HCT116 (cell line): Measurements from ENCODE around the gene ASCL2. TPM values are rescaled to one million over a fixed set of nuclear protein-coding genes. Genes with fewer than 3 reads are reported as not detected.

Experiments used
- ATAC-seq: fragments of 200-7000 bp; cut with Tn5 transposase; 2 replicates; pipeline ENCODE4 v1.9.1; 2020; ENCODE audit warnings: mild to moderate bottlenecking, moderate library complexity
- BruUV-seq: library from RNA; stranded (reverse); fragments of 400-500 nt; replicated peaks from 2 replicates; lab custom pipeline; 2021; lab: Mats Ljungman, UMichigan
- CTCF ChIA-PET: fragments of 300-600 bp; sonication (Branson Sonifier 250); formaldehyde crosslinking; loops from one replicate; lab custom pipeline; 2021; ENCODE audit warnings: antibody characterized with exemption; lab: Charles Lee
- POLR2A ChIA-PET: fragments of 300-600, 350-600 bp; sonication (Branson Sonifier 250); formaldehyde crosslinking; loops from one replicate; lab custom pipeline; 2021; ENCODE audit warnings: antibody characterized with exemption; lab: Charles Lee
- RAD21 ChIA-PET, 2 experiments: fragments of 300-600 bp; sonication (Branson Sonifier 250); formaldehyde crosslinking; loops; one replicate each; lab custom pipeline; 2023; ENCODE audit warnings: low total read pairs in 2 of 2; ENCODE audit not compliant: uncharacterized antibody in 2 of 2, unreplicated experiment in 2 of 2, low non-redundant PET in 1 of 2; lab: Charles Lee
- DNase-seq: peaks from one replicate; pipeline ENCODE4 v3.0.0-alpha.2; 2010; ENCODE audit warnings: low read depth, low spot score
- H2AFZ ChIP-seq: fragments of 200-600 bp; shearing (Covaris generic), sonication (generic); 2 replicates; pipeline ENCODE4 v1.6.1; 2017; ENCODE audit warnings: low read depth, mixed run types, mixed read lengths, antibody characterized with exemption, low read length; ENCODE audit not compliant: poor library complexity, severe bottlenecking
- H3K27ac ChIP-seq: 2 replicates; pipeline ENCODE4 v1.5.1; 2012; ENCODE audit warnings: low read depth, low read length
- H3K27me3 ChIP-seq: fragments of 200-600 bp; sonication (generic); 2 replicates; pipeline ENCODE4 v1.6.1; 2016; ENCODE audit warnings: mixed run types, low read length, mixed read lengths; ENCODE audit not compliant: insufficient read depth
- H3K36me3 ChIP-seq, 2 experiments: fragments of 200-500 bp in 1 of 2; fragments of 200-600 bp in 1 of 2; sonication (Bioruptor generic) in 1 of 2; sonication (generic) in 1 of 2; 2 replicates each; pipeline versions ENCODE4 v1.5.1 to v1.6.1; 2014 to 2016; ENCODE audit warnings: low read length in 2 of 2, inconsistent platforms in 1 of 2, mixed read lengths in 1 of 2, mixed run types in 1 of 2; ENCODE audit not compliant: insufficient read depth in 2 of 2, control insufficient read depth in 1 of 2
- H3K4me1 ChIP-seq, 2 experiments: fragments of 200-600 bp in 1 of 2; sonication (generic) in 1 of 2; 2 replicates each; pipeline versions ENCODE4 v1.5.1 to v1.6.1; 2012 to 2017; ENCODE audit warnings: low read length in 2 of 2, inconsistent platforms in 1 of 2, mild to moderate bottlenecking in 1 of 2, mixed read lengths in 1 of 2, mixed run types in 1 of 2, moderate library complexity in 1 of 2; ENCODE audit not compliant: insufficient read depth in 2 of 2, control insufficient read depth in 1 of 2
- H3K4me2 ChIP-seq: fragments of 200-600 bp; sonication (generic); 2 replicates; pipeline ENCODE4 v1.6.1; 2017; ENCODE audit warnings: mixed run types, low read length, mixed read lengths
- H3K4me3 ChIP-seq, 2 experiments: fragments of 200-600 bp in 1 of 2; sonication (generic) in 1 of 2; replicated peaks in 1 of 2; 2 replicates each; pipeline ENCODE4 v1.5.1; 2011 to 2016; ENCODE audit warnings: low read length in 2 of 2, control low read depth in 1 of 2, low read depth in 1 of 2, mild to moderate bottlenecking in 1 of 2, mixed read lengths in 1 of 2, mixed run types in 1 of 2
- H3K79me2 ChIP-seq: fragments of 200-600 bp; sonication (generic); 2 replicates; pipeline ENCODE4 v1.6.1; 2017; ENCODE audit warnings: mild to moderate bottlenecking, mixed run types, low read length, moderate library complexity, mixed read lengths; ENCODE audit not compliant: insufficient read depth
- H3K9ac ChIP-seq: fragments of 200-600 bp; sonication (generic); 2 replicates; pipeline ENCODE4 v1.6.1; 2016; ENCODE audit warnings: low read length, mixed read lengths
- H3K9me2 ChIP-seq: fragments of 200-600 bp; sonication (generic), shearing (Covaris generic); 2 replicates; pipeline ENCODE4 v1.6.1; 2017; ENCODE audit warnings: mixed run types, mild to moderate bottlenecking, moderate library complexity; ENCODE audit not compliant: insufficient read depth
- H3K9me3 ChIP-seq, 2 experiments: fragments of 200-500 bp in 1 of 2; fragments of 200-600 bp in 1 of 2; sonication (Bioruptor generic) in 1 of 2; sonication (generic) in 1 of 2; 2 replicates each; pipeline ENCODE4 v1.6.1; 2014 to 2017; ENCODE audit warnings: low read length in 2 of 2, mixed read lengths in 2 of 2, inconsistent platforms in 1 of 2, low read depth in 1 of 2, mild to moderate bottlenecking in 1 of 2, mixed run types in 1 of 2, moderate library complexity in 1 of 2; ENCODE audit not compliant: control insufficient read depth in 1 of 2, insufficient read depth in 1 of 2
- H4K20me1 ChIP-seq: fragments of 200-600 bp; sonication (generic), shearing (Covaris generic); 2 replicates; pipeline ENCODE4 v1.6.1; 2017; ENCODE audit warnings: mixed run types, mild to moderate bottlenecking, moderate library complexity; ENCODE audit not compliant: insufficient read depth
- CBX3 ChIP-seq: IDR thresholded peaks from 2 replicates; pipeline ENCODE4 v1.6.1; 2012; ENCODE audit warnings: low read depth
- EGR1 ChIP-seq: IDR thresholded peaks from 2 replicates; pipeline ENCODE4 v1.6.1; 2012; ENCODE audit warnings: low read depth
- POLR2A ChIP-seq: IDR thresholded peaks from 2 replicates; pipeline ENCODE4 v1.7.0; 2011; ENCODE audit warnings: borderline replicate concordance; ENCODE audit not compliant: insufficient read depth, insufficient read length; ENCODE audit errors: extremely low read depth
- TCF7L2 ChIP-seq: IDR thresholded peaks from 2 replicates; pipeline ENCODE4 v1.7.0; 2011; ENCODE audit warnings: borderline replicate concordance, inconsistent platforms; ENCODE audit not compliant: insufficient read depth, insufficient read length; ENCODE audit errors: extremely low read depth
- YY1 ChIP-seq: IDR thresholded peaks from 2 replicates; pipeline ENCODE4 v1.6.1; 2011; ENCODE audit warnings: low read length, low read depth, moderate library complexity, mild to moderate bottlenecking; ENCODE audit not compliant: insufficient replicate concordance; ENCODE audit errors: extremely low read depth
- ZNF274 ChIP-seq: fragments of 200-500 bp; sonication (Bioruptor generic); IDR thresholded peaks from 2 replicates; pipeline ENCODE4 v1.6.1; 2014; ENCODE audit warnings: mild to moderate bottlenecking, low read depth, low read length, inconsistent platforms
- intact Hi-C: fragments of 100-400 bp; cut with micrococcal nuclease; formaldehyde crosslinking; loops from 2 replicates; pipeline ENCODE4 v1.10.0; 2022
- total RNA-seq: library from RNA; stranded (reverse); gene quantifications from one replicate; pipeline ENCODE4 v1.2.1, GENCODE V29; 2021; ENCODE audit not compliant: unreplicated experiment
- TF ChIP-seq, protein P1 (sequence below): IDR thresholded peaks from 2 replicates; pipeline ENCODE4 v1.6.1; 2011; ENCODE audit warnings: mild to moderate bottlenecking, low read length, moderate library complexity; ENCODE audit not compliant: insufficient replicate concordance; ENCODE audit errors: extremely low read depth

ASCL2 gene
- total RNA-seq, 1 experiment from 2014 or later: not detected

DNA sequence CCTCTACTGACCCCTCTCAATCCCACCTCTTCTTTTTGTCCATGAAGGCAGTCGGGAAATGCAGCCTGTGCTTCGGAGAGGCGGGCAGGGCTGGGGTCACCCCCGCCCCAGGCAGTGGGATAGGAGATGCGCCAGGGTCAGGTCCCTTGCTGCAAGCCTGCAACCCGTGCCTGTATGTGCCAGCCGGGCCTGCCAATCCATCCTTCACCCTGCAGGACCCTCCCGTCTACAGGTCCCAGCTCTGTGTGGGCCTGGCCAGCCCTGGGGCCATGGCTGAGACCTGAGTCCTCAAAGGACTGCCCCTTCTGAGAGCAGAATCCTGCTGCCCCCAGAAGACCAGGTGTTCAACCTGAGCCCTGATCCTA lies 10.9 kb downstream of the ASCL2 start:
- H3K4me1 ChIP-seq: peaks cover 0 to 3% of the 10 kb centered on the region in 2 experiments; a peak in 1 of 4 replicates
- ATAC-seq (no peak), DNase-seq (no peak)
- H4K20me1 ChIP-seq: no peaks in the 10 kb centered on the region
- H3K4me3 ChIP-seq: no peak overlapping the region
- no peaks in the 10 kb centered on the region for H3K27me3 ChIP-seq
- no TSS peak for BruUV-seq
- CTCF ChIA-PET: no interaction called here
- H3K36me3 ChIP-seq: no peaks in the 10 kb centered on the region
- no peaks in the 10 kb centered on the region for H3K9me3 ChIP-seq
- intact Hi-C loops: no loop called here
- H2AFZ ChIP-seq: no peak overlapping the region
- POLR2A ChIA-PET: no interaction called here
- RAD21 ChIA-PET: no interaction called here
- no peaks in the 10 kb centered on the region for H3K9me2 ChIP-seq
- no peaks in the 10 kb centered on the region for H3K79me2 ChIP-seq
- no peak overlapping the region for H3K27ac ChIP-seq
- H3K4me2 ChIP-seq: no peak overlapping the region
- no peak for TF ChIP-seq CBX3
- TF ChIP-seq YY1: no peak
- no peak for TF ChIP-seq EGR1
- TF ChIP-seq POLR2A: no peak
- TF ChIP-seq, all 23 proteins: peak for 0
- H3K9ac ChIP-seq: no peak overlapping the region

- H3K79me2 ChIP-seq: no peaks in the 10 kb centered on the region
- no peak overlapping the region for H3K27ac ChIP-seq
- H3K9me3 ChIP-seq: no peaks in the 10 kb centered on the region
- intact Hi-C loops: no loop called here
- ChIA-PET RAD21 (no interaction called here), CTCF (no interaction called here), POLR2A (no interaction called here)
- no peak for ATAC-seq
- DNase-seq: no peak
- TF ChIP-seq ZNF274 (no peak), TCF7L2 (no peak)
- TF ChIP-seq, protein P1, sequence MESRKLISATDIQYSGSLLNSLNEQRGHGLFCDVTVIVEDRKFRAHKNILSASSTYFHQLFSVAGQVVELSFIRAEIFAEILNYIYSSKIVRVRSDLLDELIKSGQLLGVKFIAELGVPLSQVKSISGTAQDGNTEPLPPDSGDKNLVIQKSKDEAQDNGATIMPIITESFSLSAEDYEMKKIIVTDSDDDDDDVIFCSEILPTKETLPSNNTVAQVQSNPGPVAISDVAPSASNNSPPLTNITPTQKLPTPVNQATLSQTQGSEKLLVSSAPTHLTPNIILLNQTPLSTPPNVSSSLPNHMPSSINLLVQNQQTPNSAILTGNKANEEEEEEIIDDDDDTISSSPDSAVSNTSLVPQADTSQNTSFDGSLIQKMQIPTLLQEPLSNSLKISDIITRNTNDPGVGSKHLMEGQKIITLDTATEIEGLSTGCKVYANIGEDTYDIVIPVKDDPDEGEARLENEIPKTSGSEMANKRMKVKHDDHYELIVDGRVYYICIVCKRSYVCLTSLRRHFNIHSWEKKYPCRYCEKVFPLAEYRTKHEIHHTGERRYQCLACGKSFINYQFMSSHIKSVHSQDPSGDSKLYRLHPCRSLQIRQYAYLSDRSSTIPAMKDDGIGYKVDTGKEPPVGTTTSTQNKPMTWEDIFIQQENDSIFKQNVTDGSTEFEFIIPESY: no peak
- H3K9ac ChIP-seq: no peak overlapping the region
- BruUV-seq: no TSS peak
- H3K4me2 ChIP-seq: no peak overlapping the region
- no peak overlapping the region for H3K4me3 ChIP-seq
- H3K4me1 ChIP-seq: peaks cover 0 to 3% of the 10 kb centered on the region in 2 experiments; a peak in 1 of 4 replicates
- no peaks in the 10 kb centered on the region for H4K20me1 ChIP-seq
- H2AFZ ChIP-seq: no peak overlapping the region
- no peaks in the 10 kb centered on the region for H3K9me2 ChIP-seq
- no peaks in the 10 kb centered on the region for H3K36me3 ChIP-seq
- no peaks in the 10 kb centered on the region for H3K27me3 ChIP-seq
Measured at GRCh38 chr11:2258501-2259465, 11.6 kb downstream of the ASCL2 start.
